HTERT RPE-1 (cell line): ENCODE data around the gene SLC6A17.

Source experiments
- in situ Hi-C: fragments of 300-500 bp; cut with MboI; formaldehyde crosslinking; loops from 4 replicates; pipeline ENCODE4 v1.14.3; 2020; ENCODE audit warnings: low sequenced_read_pairs

Gene SLC6A17

GRCh38 chr1:110235834-110236682, 85.8 kb downstream of the SLC6A17 start:
- in situ Hi-C loops: no loop called here

GRCh38 chr1:110237386-110238152, 87.3 kb downstream of the SLC6A17 start:
- in situ Hi-C loops: no loop called here

GRCh38 chr1:110239441-110240430, 89.4 kb downstream of the SLC6A17 start:
- in situ Hi-C loops: no loop called here

GRCh38 chr1:110240476-110241210, 90.3 kb downstream of the SLC6A17 start:
- in situ Hi-C loops: no loop called here

DNA sequence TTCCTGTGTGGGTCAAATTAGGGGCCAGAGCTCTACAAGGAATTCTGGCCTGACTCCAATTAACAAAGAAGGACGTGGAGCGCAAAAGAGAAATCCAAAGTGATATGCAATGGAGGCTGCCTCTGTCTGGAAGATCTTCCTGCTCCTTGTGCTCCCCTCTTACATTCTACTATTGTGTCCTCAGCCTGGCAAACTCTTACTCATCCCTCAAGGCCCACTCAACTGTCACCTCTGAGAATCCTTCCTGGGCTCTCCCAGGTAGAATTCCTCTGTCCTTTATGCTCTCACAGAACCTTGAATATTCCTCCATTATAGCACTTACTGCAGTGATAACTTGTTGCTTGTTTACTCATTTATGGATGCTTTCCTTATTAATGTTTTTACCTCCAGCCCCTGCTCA, 91.2 kb downstream of the SLC6A17 start:
- in situ Hi-C loops: no loop called here

GRCh38 chr1:110242062-110242461, 91.8 kb downstream of the SLC6A17 start:
- in situ Hi-C loops: no loop called here

DNA sequence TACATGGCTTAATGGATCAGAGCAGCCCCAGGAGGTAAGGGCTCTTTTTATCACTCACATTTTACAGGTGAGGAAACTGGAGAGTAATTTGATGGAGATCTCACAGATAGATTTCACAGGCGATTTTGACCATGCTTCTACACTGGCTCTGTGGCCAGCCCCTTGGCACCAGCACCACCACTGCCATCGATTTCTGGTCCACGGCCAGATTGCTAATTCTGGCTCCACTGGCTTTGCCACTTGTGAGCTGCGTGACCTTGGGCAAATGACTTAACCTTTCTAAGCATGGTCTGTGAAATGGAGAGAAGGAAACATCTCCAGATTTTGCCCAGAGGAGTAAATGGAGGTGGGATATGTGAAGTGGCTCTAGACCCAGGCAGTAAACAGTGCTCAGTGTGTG, 92.4 kb downstream of the SLC6A17 start:
- in situ Hi-C loops: no loop called here

- in situ Hi-C loops: no loop called here
Measured at GRCh38 chr1:110243146-110243545, 92.9 kb downstream of the SLC6A17 start.

GRCh38 chr1:110243574-110243973, 93.3 kb downstream of the SLC6A17 start:
- in situ Hi-C loops: no loop called here

- in situ Hi-C loops: no loop called here
Measured at GRCh38 chr1:110245876-110246620, 95.8 kb downstream of the SLC6A17 start.

DNA sequence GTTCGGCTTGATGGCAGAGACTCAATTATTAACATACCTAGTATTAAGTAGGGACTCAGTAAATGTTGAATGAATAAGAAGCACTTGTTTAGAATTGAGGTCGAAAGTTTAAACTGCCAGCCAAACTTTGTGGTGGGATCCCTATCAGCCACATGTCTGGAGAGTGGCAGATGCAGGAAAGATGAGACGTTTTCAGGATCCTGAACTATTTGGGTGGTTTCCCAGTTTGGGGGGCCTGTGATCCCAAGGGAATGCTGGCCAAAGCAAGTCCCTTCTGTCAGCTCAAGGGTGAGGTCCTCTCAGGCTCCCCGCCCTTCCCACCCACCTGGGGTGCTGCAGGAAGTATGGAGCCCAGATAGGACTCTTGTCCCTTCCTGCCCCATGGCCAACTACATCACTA, 98.5 kb downstream of the SLC6A17 start:
- in situ Hi-C loops: no loop called here

DNA sequence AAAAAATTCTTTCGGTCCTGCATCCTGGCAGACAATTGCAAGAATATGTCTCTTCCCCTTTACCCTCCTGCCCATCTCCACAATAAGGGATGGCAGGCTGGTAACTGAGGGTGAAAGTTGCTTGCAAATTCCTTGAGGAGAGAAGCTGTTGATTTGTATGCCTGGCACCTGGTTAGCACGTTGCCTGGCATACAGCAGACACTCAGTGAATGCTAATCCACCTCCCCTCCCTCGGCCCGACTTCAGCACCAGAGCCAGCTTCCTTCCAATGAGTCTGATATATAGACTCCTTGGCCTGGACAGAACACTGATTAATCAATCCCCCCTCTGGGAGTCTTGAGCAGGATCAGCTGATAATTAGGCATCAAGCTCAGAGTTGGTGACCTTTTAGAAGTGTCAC, 99.0 kb downstream of the SLC6A17 start:
- in situ Hi-C loops: no loop called here

DNA sequence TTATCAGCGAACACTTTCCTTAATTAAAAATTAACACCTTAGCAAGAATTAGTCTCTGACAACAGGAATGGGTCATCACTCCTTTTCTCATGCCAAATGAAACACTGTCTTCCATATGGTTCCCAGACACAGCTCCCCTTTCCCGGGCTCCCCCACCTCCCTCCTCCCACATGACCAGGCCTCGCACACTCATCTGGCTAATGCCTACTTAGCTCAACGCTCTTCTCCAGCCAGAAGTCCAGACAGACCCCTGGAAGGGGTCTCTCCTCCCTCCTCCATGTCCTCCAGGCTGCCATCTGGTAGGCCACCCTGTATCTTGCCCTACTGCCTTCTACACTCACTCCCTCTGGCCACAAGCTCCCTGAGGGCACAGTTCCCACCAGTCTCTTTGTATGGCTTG, 99.7 kb downstream of the SLC6A17 start:
- in situ Hi-C loops: no loop called here

DNA sequence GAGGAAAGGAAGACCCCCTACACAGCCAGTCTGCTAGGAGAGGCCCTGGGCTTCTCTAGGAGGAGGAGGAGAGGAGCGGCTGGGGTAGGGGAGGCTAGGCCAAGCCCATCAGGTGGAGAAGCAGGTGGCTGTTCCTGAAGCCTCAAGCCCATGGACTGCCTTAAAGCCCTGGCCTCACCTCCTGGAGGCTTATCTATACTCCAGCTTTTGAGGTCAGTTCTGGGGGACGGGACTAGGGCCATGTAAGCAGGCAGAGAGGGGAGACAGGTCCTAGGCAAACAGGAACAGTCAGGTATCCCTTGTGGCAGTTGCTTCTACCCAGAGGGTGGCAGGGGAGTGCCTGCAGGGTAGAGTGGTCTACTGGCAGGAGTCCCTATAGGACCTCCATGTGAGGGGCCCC, 100.5 kb downstream of the SLC6A17 start:
- in situ Hi-C loops: no loop called here
